AG04449 (cell line): ENCODE data around the gene CD93.

Experiments used
- CTCF ChIA-PET: fragments of 350-600 bp; formaldehyde crosslinking; extraction: SDS; loops from one replicate; lab custom pipeline; 2021; ENCODE audit warnings: antibody characterized with exemption; lab: Yijun Ruan, JAX
- POLR2A ChIA-PET: fragments of 400-600, 350-600 bp; formaldehyde crosslinking; extraction: SDS; loops from one replicate; lab custom pipeline; 2020; ENCODE audit warnings: antibody characterized with exemption, inconsistent platforms; lab: Yijun Ruan, JAX
- DNase-seq: peaks from one replicate; pipeline ENCODE4 v3.0.0-alpha.2; 2010; ENCODE audit warnings: low read depth, low spot score
- H3K4me3 ChIP-seq: 2 replicates; pipeline ENCODE4 v1.5.1; 2011; ENCODE audit warnings: low read depth, mild to moderate bottlenecking, control low read depth, low read length
- TF ChIP-seq, protein P1 (sequence below): IDR thresholded peaks from one replicate; pipeline ENCODE4 v1.5.1; 2011; ENCODE audit warnings: mild to moderate bottlenecking, moderate library complexity, low read length, control low read depth, inconsistent platforms; ENCODE audit not compliant: insufficient read depth; ENCODE audit errors: missing control alignments

The CD93 gene

GRCh38 chr20:23117738-23118137, 31.6 kb upstream of the CD93 start:
- no peak overlapping the region for H3K4me3 ChIP-seq
- ChIA-PET CTCF (interaction anchor here (1.4 kb wide), 1 partner anchor 16 kb away, joined by 3 read pairs; no protein-coding TSS in a partner anchor), POLR2A (no interaction called here)
- TF ChIP-seq, protein P1, sequence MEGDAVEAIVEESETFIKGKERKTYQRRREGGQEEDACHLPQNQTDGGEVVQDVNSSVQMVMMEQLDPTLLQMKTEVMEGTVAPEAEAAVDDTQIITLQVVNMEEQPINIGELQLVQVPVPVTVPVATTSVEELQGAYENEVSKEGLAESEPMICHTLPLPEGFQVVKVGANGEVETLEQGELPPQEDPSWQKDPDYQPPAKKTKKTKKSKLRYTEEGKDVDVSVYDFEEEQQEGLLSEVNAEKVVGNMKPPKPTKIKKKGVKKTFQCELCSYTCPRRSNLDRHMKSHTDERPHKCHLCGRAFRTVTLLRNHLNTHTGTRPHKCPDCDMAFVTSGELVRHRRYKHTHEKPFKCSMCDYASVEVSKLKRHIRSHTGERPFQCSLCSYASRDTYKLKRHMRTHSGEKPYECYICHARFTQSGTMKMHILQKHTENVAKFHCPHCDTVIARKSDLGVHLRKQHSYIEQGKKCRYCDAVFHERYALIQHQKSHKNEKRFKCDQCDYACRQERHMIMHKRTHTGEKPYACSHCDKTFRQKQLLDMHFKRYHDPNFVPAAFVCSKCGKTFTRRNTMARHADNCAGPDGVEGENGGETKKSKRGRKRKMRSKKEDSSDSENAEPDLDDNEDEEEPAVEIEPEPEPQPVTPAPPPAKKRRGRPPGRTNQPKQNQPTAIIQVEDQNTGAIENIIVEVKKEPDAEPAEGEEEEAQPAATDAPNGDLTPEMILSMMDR: no peak
- DNase-seq: no peak

DNA sequence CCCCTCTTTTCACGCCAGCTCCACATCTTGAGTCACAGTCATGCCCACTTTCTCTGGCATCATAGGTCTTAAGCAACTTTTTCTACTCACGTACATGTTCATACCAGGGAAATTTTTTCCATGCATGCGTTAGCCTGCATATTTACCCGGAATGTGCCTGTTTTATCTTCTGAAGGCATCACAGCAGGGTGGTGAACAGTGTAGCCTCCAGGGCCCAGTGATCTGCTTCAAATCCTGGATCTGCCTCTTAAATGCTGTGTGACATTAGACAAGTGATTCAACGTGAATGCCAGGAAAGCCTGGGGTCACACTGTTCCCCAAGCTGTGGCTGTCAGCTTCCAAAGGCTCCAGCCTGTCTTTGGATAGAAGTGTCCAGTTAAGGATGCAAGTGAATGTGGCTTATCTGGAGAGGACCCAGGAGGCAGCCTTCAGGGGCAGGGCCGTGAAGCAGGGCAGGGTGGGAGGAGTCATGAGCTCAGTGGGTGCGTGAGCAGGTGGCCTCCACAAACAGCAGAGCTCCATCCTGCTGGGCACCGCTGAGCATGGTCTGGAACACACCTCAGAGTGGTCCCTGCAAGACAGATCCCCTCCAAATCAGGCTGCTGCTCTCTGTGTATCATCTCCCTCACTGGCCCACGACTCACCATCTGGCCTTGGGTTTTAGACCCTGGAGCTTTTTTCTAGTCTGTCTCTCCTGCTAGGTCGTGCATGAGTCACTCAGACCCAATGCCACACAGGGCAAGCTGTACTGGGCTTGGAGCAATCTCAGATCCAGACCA, 30.4 kb upstream of the CD93 start:
- ChIA-PET POLR2A (interaction anchor here (0.8 kb wide), 1 partner anchor 698 kb away, joined by 4 read pairs; no protein-coding TSS in a partner anchor), CTCF (no interaction called here)
- peak; percentile 40 for DNase-seq
- TF ChIP-seq, protein P1: no peak
- H3K4me3 ChIP-seq: no peak overlapping the region

DNA sequence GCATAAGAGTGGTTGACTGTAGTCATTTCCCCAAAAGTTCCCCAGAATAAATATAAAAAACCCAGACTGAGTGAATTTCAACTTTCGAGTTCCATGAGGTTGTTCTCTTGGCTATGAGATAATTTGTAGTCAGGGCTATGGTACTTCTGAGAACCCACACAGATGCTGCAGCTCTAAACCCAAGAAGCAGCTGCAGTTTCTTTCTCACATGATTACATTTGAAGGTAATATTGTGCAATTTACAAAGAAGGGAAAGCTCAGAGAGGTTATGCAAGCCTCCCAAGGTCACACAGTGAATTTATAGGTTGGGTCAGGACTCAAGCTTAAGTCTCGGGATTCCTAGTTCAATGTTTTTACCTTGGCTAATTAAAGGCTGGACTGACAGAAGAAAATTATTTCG, 29.7 kb upstream of the CD93 start:
- no peak overlapping the region for H3K4me3 ChIP-seq
- TF ChIP-seq, protein P1: no peak
- ChIA-PET POLR2A (no interaction called here), CTCF (no interaction called here)
- no peak for DNase-seq

- POLR2A ChIA-PET: no interaction called here
- H3K4me3 ChIP-seq: no peak overlapping the region
- CTCF ChIA-PET: no interaction called here
- DNase-seq: no peak
- TF ChIP-seq, protein P1: no peak
Measured at GRCh38 chr20:23114448-23115082, 28.4 kb upstream of the CD93 start.

- TF ChIP-seq, protein P1: no peak
- ChIA-PET POLR2A (no interaction called here), CTCF (no interaction called here)
- no peak overlapping the region for H3K4me3 ChIP-seq
- no peak for DNase-seq
Measured at GRCh38 chr20:23114018-23114417, 27.9 kb upstream of the CD93 start.

GRCh38 chr20:23112595-23112994, 26.5 kb upstream of the CD93 start:
- DNase-seq: no peak
- TF ChIP-seq, protein P1: no peak
- ChIA-PET CTCF (no interaction called here), POLR2A (no interaction called here)
- H3K4me3 ChIP-seq: no peak overlapping the region
